T-helper 2 cell treated with Interferon-gamma antibody and Interleukin-4, amounts not matched to agents 5 μg/mL and 100 μg/mL, for 36 hours (primary cell): ENCODE measurements around the gene AMN.

Experiments used
- DNase-seq: peaks from one replicate; pipeline ENCODE4 v3.0.0; 2021; ENCODE audit warnings: low spot score
- H3K27ac Mint-ChIP-seq: one replicate; pipeline ENCODE4 v1.8.0; 2021; ENCODE audit warnings: mild to moderate bottlenecking, mixed read lengths
- H3K27me3 Mint-ChIP-seq: one replicate; pipeline ENCODE4 v1.8.0; 2021; ENCODE audit warnings: low read depth, mixed read lengths
- H3K36me3 Mint-ChIP-seq: one replicate; pipeline ENCODE4 v1.8.0; 2021; ENCODE audit warnings: low read depth, mixed read lengths
- H3K4me1 Mint-ChIP-seq: one replicate; pipeline ENCODE4 v1.8.0; 2021; ENCODE audit warnings: low read depth, mixed read lengths
- H3K4me3 Mint-ChIP-seq: one replicate; pipeline ENCODE4 v1.8.0; 2022; ENCODE audit warnings: mild to moderate bottlenecking, moderate library complexity, mixed read lengths
- H3K9me3 Mint-ChIP-seq: one replicate; pipeline ENCODE4 v1.8.0; 2021; ENCODE audit warnings: mixed read lengths

AMN gene

GRCh38 chr14:102903248-102903888, 19.1 kb upstream of the AMN start:
- peaks cover 6% of the 10 kb centered on the region for H3K4me1 Mint-ChIP-seq
- H3K27ac Mint-ChIP-seq: no peak overlapping the region
- H3K4me3 Mint-ChIP-seq: no peak overlapping the region
- H3K9me3 Mint-ChIP-seq: no peaks in the 10 kb centered on the region
- no peak for DNase-seq
- H3K36me3 Mint-ChIP-seq: peaks cover 43% of the 10 kb centered on the region
- H3K27me3 Mint-ChIP-seq: no peaks in the 10 kb centered on the region

DNA sequence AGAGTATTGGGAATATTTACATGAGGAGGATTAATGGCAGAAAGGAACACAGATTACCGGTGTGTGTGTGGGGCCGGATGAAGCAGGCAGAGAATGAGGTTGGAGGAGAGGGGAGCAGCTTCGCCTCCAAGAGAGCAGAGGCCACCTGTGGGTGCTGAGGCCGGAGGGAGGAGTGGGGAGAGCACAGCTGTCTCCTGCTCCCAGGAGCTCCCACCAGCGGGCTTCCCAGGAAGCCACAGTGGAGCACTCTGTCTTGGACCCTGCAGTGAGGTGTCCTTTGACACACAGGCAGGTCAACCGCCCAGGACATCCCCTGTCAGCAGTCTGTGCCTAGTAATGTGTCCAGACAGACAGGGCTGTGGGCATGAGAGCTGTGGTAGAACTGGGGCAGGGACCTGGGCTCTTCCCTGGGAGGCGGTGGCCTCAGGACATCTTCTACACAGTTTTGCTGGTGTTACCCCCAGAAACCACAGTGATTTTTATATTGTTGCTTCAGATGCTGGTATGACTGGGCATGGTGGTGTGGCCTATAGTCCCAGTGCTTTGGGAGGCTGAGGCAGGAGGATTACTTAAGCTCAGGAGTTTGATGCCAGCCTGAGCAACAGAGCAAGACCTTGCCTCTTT, 18.5 kb upstream of the AMN start:
- H3K27ac Mint-ChIP-seq: no peak overlapping the region
- H3K36me3 Mint-ChIP-seq: peaks cover 39% of the 10 kb centered on the region
- H3K4me3 Mint-ChIP-seq: no peak overlapping the region
- H3K27me3 Mint-ChIP-seq: no peaks in the 10 kb centered on the region
- H3K9me3 Mint-ChIP-seq: no peaks in the 10 kb centered on the region
- peaks cover 4% of the 10 kb centered on the region for H3K4me1 Mint-ChIP-seq
- DNase-seq: no peak

GRCh38 chr14:102905116-102906108, 17.1 kb upstream of the AMN start:
- peaks cover 36% of the 10 kb centered on the region for H3K36me3 Mint-ChIP-seq
- no peaks in the 10 kb centered on the region for H3K27me3 Mint-ChIP-seq
- DNase-seq: no peak
- H3K27ac Mint-ChIP-seq: no peak overlapping the region
- H3K4me3 Mint-ChIP-seq: no peak overlapping the region
- no peaks in the 10 kb centered on the region for H3K9me3 Mint-ChIP-seq
- peaks cover 4% of the 10 kb centered on the region for H3K4me1 Mint-ChIP-seq

DNA sequence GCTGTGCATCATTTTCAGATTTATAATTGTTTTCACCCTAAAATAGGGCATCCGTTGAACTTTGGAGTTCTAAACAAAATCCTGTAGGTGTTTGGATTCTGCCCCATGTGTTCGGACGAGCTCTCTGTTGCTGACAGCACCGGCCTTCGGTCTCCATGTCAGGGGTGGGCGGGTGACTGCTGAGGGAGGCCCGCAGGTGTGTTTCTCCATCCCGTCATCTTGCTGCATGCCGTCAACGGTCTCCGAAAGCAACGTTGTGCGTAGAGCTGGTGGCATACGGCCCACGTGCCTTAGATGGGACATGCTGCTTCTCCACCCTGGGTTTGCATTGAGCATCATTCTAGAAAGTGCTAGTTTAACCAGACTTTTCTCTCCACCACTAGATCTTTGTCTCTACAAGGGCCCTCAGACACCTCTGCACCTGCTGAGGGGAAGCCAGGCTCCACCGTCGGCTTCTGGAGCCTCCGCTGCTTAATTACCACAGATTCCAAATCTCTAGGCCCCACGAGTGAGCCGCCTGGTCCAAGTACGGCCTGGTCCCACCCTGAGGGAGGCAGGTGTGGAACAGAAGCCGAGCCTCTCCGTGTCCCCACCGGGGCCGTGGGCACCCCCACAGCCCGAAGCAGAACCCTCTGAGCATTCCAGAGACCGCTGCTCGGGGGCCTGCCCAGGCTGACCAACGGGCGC, 15.7 kb upstream of the AMN start:
- Mint-ChIP-seq H3K27me3 (no peaks in the 10 kb centered on the region), H3K27ac (no peak overlapping the region), H3K4me1 (no peaks in the 10 kb centered on the region), H3K9me3 (no peaks in the 10 kb centered on the region), H3K4me3 (no peak overlapping the region), H3K36me3 (peaks cover 30% of the 10 kb centered on the region)
- no peak for DNase-seq

DNA sequence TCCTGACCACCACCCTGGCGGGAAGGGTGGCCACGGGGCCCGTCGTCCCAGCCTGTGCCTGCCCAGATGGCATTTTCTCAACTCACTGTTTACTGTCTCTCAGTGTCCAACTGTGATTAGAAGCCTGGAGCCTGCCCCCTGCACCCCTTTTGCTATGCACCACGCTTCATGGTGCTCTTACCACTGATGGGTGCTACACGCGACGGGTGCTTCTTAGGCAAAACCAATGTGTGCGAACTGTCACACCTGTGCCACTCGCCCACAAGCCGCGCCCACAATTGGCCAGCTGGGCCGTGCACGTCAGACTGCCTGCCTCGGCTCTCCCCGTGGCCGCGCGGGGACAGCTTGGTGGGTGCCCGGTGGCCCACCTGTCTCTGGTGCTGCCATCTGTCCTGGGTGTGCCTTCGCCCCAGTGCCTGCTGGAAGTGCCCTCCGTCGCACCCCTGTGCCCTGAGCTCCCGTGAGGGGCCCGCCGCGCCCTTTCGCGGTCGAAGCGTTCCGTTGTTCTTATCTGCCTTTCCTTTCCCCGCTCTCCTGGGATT, 15.1 kb upstream of the AMN start:
- Mint-ChIP-seq H3K4me3 (no peak overlapping the region), H3K27me3 (no peaks in the 10 kb centered on the region), H3K27ac (no peak overlapping the region), H3K9me3 (no peaks in the 10 kb centered on the region), H3K36me3 (peaks cover 30% of the 10 kb centered on the region), H3K4me1 (no peaks in the 10 kb centered on the region)
- DNase-seq: no peak

DNA sequence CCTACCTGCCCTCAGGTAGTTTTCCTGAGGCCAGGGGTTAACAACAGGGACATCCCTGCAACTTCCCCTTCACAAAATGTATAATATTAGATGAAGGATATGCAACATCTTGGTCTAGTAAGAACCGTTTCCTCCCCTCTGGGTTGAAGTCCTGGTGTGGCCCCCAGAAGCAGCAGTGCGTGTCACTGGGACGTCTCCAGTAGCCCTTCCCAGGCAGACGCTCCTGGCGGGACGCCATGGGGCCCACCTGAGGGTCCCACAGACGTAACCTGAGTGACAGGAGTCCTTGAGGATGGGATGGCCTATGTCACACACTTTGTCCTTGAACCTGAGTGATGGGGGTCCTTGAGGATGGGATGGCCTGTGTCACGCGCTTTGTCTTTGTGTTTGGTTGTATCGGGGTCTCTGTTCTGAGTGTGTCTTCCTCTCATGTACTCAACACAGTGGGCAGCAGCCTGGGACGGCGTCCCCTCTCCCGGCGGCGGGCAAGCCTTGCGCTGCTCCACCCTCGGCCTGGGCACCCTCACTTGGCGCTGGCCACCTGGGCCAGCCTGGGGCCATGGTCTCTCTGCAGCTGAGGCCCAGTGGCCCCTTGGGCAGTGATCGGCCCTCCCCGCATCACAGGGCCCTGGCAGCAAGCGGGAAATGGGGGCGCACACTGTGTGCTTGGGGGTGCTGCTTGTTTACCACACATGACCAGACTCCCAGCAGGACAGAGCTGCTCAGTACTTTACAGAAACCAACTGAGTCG, 14.3 kb upstream of the AMN start:
- no peak for DNase-seq
- Mint-ChIP-seq H3K27ac (no peak overlapping the region), H3K4me1 (no peaks in the 10 kb centered on the region), H3K27me3 (no peaks in the 10 kb centered on the region), H3K9me3 (no peaks in the 10 kb centered on the region), H3K4me3 (no peak overlapping the region), H3K36me3 (peaks cover 25% of the 10 kb centered on the region)

GRCh38 chr14:102908766-102909455, 13.6 kb upstream of the AMN start:
- DNase-seq: no peak
- Mint-ChIP-seq H3K27me3 (no peaks in the 10 kb centered on the region), H3K4me1 (no peaks in the 10 kb centered on the region), H3K4me3 (no peak overlapping the region), H3K9me3 (no peaks in the 10 kb centered on the region), H3K27ac (no peak overlapping the region), H3K36me3 (peaks cover 19% of the 10 kb centered on the region)

GRCh38 chr14:102909462-102909861, 13.0 kb upstream of the AMN start:
- Mint-ChIP-seq H3K9me3 (no peaks in the 10 kb centered on the region), H3K27ac (no peak overlapping the region), H3K4me3 (no peak overlapping the region), H3K36me3 (peaks cover 14% of the 10 kb centered on the region), H3K4me1 (no peaks in the 10 kb centered on the region), H3K27me3 (no peaks in the 10 kb centered on the region)
- no peak for DNase-seq

- H3K36me3 Mint-ChIP-seq: peaks cover 14% of the 10 kb centered on the region
- H3K4me3 Mint-ChIP-seq: no peak overlapping the region
- no peaks in the 10 kb centered on the region for H3K27me3 Mint-ChIP-seq
- no peak for DNase-seq
- H3K9me3 Mint-ChIP-seq: no peaks in the 10 kb centered on the region
- no peak overlapping the region for H3K27ac Mint-ChIP-seq
- no peaks in the 10 kb centered on the region for H3K4me1 Mint-ChIP-seq
Measured at GRCh38 chr14:102909911-102910310, 12.6 kb upstream of the AMN start.

GRCh38 chr14:102910442-102910841, 12.0 kb upstream of the AMN start:
- no peak for DNase-seq
- no peaks in the 10 kb centered on the region for H3K4me1 Mint-ChIP-seq
- H3K27ac Mint-ChIP-seq: no peak overlapping the region
- peaks cover 10% of the 10 kb centered on the region for H3K36me3 Mint-ChIP-seq
- no peaks in the 10 kb centered on the region for H3K27me3 Mint-ChIP-seq
- no peaks in the 10 kb centered on the region for H3K9me3 Mint-ChIP-seq
- H3K4me3 Mint-ChIP-seq: no peak overlapping the region

- peaks cover 5% of the 10 kb centered on the region for H3K36me3 Mint-ChIP-seq
- H3K4me1 Mint-ChIP-seq: no peaks in the 10 kb centered on the region
- H3K9me3 Mint-ChIP-seq: no peaks in the 10 kb centered on the region
- H3K27ac Mint-ChIP-seq: no peak overlapping the region
- no peaks in the 10 kb centered on the region for H3K27me3 Mint-ChIP-seq
- H3K4me3 Mint-ChIP-seq: no peak overlapping the region
- DNase-seq: no peak
Measured at GRCh38 chr14:102911541-102911951, 10.9 kb upstream of the AMN start.

GRCh38 chr14:102911991-102912761, 10.3 kb upstream of the AMN start:
- H3K4me3 Mint-ChIP-seq: no peak overlapping the region
- no peaks in the 10 kb centered on the region for H3K9me3 Mint-ChIP-seq
- DNase-seq: no peak
- no peak overlapping the region for H3K27ac Mint-ChIP-seq
- H3K27me3 Mint-ChIP-seq: no peaks in the 10 kb centered on the region
- H3K36me3 Mint-ChIP-seq: peaks cover 3% of the 10 kb centered on the region
- H3K4me1 Mint-ChIP-seq: no peaks in the 10 kb centered on the region
